ENCODE results near the gene MAGI2.

Gene MAGI2

DNA sequence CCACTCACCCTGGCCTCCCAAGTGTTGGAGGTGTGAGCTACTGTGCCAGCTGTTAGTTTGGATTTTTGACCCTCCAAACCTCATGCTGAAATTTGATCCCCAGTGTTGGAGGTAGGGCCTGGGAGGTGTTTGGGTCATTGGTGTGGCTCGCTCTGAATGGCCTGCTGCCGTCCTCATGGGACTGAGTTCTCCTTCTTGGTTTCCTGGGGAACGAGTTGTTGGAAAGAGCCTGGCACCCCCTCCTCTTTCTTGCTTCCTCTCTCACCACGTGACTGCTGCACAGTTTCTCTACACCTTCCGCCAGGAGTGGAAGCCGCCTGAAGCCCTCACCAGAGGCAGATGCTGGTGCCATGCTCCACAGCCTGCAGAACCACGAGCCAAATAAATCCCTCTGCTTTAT lies 1401.4 kb downstream of the MAGI2 start:
- no peak for FAIRE-seq

DNA sequence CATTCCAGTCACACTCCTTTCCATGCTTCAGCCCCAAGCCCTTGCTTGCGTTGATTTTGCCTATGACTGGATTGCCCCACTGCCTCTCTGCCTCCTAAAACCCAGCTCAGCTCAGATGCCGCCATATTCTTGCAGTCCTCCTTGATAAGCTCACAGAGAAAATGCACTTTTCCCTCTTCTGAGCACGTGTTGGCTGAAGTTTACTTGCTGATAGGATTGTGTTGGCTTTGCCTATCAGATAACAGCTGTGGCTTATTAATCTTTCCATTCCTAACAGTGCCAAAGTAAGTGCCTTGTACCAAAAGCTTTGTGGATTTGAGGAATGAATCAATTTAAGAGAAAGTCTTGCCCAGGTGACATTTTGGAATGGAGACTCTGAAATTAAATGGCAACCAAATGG lies 1405.7 kb downstream of the MAGI2 start:
- no peak for FAIRE-seq

DNA sequence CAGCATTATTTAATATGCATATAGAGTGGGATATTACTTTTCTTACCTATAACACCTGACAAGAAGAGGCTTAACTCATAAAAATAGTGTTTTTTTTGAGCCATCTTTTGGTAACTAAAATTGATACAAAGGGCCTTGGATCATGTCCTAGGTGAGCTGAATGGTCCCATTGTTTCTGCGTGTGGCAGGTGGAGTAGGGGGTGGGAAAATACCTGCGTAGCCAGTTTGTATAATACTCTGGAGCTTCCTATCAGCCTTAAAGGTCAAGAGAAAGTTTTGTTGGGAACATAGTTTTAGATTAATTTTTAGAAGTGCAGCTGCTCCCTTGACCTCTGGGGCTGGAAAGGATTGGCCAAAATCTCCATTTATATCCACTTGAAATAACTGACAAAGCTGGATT lies 1410.3 kb downstream of the MAGI2 start:
- no peak for FAIRE-seq

DNA sequence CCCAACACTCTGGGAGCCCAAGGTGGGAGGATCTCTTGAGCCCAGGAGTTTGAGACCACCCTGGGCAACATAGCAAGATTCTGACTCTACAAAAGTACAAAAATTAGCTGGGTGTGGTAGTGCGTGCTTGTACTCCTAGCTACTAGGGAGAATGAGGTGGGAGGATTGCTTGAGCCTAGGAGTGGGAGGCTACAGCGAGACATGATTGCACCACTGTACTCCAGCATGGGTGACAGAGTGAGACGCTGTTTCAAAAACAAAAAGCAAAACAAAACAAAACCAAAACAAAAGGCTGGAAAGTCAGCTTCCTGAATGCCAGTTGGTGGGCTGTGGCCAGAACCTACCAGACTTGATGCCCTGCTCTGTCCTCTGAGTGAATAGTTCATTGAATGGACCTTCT lies 1412.0 kb downstream of the MAGI2 start:
- FAIRE-seq, result no peak

DNA sequence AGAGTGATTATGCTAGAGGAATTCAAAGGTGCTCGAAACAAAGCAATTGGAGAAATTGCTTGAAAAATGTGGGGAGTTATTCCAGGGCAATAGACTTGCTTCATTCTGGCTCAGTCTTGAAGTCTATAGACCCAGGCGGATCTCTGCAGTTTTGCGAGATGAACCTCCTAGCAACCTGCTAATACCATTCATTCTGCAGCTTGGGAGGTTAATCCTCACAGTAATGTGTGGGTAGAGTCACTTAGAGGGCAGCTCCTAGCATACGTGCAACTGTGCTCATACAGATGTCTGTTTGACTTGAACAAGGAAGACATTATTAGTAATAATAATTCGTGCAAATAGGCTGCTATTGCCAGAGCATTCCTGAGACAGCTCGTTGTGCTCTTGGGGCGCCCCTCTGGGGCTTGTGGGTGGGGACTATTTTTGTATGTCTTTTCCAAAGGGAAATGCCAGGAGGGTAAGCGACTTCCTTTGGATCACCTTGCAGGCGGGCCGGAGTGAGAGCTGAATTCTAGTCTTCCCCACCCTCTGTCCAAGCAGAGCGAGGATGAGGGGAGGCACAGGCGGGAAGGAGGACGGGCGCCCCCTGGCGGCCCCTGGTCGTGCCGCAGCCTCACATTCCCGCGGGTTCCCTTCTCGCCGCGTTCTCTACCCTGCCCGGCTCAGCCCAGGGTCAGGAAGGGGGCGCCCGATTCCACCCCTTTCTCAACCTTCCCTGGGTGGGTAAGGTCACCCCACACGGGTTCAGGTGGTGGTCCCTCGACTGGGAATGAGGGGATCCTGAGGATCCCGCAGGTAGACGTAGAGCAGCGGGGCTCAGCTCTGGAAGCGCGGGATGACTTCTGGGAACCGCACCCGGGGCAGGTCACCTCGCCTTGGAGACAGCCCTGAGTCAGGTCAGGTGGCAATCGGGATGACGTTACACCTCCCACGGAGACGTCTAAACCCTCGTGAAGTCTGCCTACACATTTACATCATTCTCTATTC lies 1413.4 kb downstream of the MAGI2 start:
- FAIRE-seq, result no peak

DNA sequence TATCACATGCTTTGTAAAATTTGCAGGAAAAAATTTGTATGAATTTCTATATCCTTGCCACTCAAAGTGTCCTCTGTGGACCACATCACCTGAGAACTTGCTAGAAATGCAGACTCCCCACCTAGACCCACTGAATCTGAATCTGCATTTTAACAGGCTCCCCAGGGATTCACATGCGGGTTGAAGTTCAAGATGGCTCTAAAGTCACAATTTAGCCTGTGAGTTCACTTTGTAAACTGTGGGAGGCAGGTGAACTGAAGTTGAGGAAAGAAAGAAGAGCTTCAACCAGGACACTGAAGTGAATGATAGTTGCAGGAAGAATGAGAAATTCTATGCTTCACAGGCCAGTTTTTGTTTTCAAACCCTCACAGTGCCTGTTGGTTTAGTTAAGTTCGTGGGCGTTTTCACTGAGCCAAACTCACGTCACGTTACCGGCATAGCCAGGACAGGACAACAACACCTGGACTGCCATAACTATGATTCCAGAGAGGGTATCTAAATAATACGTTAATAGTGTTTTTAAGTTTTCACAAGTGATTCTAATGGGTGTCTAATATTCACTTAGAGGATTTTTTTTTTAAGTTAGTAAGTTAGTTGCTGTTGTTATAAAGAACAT lies 1414.9 kb downstream of the MAGI2 start:
- FAIRE-seq, result no peak

DNA sequence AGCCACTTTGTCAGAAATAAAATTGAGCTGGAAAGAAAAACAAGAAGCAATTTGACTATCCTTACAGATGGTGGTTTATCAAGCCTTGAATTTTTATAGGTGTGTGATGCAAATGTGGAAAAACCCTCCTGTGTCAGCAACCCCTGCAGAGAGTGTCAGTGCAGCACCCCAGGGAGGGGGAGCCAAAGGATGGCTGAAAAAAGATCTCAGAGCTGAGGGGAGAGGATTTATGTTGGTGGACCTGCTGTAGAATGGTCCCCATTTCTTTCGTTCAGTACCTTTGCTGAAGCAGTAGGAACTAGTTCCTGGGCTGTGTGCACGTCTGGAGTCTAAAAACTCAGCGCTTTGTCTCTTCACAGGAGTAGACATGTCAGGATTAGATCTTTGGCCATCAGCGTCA lies 1415.9 kb downstream of the MAGI2 start:
- FAIRE-seq, result no peak

DNA sequence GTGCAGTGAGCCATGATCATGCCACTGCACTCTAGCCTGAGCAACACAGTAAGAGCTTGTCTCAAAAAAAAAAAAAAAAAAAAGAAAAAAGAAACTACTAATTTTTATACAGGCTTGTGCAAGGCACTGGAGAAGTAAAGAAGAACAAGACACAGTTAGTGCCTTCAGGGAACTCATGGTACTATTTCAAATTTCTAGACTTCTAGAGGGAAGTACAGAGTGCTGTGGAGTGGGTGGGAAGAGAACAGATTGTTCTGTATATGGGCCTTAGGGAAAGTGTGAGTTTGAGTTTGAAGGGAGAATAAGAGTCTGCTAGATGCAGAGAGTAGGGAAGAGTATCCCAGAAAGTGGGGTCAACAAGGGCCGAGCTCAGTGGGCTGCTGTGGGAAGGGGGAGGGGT lies 1420.1 kb downstream of the MAGI2 start:
- FAIRE-seq, result no peak

DNA sequence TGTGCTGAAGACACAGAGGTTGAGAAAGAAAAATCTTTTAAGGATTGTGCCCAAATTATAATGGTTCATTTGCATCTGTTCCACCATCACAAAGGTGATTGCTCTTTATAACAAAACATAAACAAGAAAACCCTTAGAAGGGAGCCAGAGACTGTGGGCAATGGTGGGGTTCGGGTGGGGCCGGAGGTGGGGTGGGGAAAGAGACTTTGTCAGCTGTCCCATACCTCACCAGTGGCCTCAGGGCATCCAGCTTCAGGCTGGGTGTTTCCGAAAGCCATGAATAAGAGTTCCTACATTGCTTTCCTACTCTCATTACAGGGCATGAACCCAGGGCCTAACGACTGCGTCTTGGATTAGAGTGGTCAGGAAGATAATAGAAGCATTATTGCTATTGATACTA lies 1427.0 kb downstream of the MAGI2 start:
- FAIRE-seq, result no peak

DNA sequence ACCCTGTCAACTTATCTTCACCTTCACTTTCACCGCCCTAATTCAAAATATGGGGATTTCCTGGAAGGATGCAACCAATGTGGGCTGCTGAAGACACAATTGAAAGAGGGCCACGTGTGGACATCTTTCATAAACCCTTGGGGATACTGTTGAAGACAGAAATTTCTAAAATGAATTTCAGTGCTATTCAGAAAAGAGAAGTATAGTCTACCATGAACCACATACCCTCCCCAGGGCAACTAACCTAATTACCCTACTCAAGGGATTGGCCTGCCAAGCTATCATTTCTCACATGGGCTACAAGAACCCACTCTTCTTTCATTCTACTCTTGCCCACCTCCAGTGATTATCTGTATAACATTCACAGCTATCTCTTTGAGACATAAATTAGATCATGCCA lies 1428.9 kb downstream of the MAGI2 start:
- FAIRE-seq, result no peak

DNA sequence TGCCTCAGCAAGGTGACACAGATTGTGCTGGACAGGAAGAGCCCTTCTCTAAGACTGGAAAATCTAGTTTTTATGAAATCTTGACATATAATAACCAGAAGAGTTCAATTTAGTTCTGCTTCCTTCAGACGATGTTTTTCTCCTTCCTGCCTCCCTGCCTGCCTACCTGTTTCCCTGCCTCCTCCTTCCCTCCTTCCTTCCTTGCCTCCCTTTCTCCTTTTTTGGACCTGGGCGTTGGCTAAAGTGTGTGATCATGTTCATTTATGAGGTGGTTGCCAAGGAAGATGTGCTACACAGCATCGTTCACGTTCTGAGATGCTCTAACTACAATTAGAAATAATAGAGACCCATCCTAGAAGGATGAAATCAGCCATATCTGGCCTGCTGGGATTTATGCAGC lies 1430.3 kb downstream of the MAGI2 start:
- FAIRE-seq, result no peak

DNA sequence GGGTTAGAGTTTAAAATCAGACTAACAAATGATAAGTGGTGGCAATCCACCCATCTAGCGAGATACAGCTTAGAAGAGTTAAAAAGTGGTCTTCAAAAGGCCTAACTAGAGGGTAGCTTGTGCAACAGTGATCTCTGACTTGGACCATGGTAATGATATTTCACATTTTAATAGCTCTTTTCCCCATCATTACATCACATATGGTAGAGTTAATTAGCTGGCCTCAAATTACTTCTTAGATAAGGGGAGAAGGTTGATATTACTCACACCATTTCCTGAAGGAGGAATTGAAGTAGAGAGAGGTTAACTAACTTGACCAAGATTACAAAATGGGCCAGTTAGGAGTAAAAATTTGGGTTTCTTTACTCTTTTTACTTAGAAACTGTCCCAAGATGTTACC lies 1431.3 kb downstream of the MAGI2 start:
- FAIRE-seq, result no peak

DNA sequence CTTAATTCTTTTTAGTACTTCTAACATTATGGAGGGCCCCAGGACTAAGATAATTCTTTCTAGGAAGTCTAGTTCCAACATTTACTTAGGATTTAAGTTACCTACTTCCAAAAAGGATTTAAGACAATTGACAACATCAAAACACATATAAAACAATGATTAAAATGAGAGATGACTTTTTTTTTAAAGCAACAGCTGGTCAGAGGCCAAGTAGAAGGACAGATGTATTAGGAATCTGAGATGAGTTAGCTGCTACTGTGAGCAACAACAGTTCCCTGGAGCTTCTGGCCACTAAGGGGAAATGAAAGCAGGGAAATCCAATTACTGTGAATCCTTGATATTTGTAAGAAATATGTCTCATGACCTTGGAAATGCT lies 1432.6 kb downstream of the MAGI2 start:
- no peak for FAIRE-seq

DNA sequence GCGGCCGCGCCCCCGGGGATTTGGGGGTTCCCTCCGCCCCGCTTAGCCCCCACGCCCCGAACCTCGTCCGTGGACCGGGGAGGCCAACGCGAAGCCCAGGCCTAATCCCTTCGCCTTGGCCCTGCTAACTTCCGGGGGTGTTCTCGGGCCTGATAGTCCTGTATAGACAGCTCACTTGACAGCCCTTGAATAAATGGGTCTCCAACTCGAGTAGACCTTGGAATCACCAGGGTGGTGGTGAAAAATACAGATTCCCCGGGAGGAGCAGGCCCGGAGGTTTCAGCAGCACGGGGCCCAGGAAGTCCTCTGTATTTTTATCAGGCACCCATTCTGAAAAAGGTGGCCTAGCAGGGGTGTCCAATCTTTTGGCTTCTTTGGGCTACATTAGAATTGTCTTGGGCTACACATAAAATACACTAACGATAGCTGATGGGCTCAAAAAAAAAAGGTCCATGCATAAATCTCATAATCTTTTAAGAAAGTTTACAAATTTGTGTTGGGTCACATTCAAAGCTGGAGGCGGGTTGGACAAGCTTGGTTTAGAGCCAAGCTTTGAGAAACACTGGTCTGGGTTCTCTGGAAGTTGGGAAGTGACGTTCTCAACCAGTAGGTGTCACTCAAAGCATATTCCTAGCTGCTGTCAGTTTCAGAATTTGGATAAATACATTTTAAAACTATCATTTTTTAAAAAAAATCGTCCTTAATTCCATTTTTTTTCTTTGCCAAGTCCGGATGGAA lies 1433.2 kb downstream of the MAGI2 start:
- peak; percentile 53 for FAIRE-seq

DNA sequence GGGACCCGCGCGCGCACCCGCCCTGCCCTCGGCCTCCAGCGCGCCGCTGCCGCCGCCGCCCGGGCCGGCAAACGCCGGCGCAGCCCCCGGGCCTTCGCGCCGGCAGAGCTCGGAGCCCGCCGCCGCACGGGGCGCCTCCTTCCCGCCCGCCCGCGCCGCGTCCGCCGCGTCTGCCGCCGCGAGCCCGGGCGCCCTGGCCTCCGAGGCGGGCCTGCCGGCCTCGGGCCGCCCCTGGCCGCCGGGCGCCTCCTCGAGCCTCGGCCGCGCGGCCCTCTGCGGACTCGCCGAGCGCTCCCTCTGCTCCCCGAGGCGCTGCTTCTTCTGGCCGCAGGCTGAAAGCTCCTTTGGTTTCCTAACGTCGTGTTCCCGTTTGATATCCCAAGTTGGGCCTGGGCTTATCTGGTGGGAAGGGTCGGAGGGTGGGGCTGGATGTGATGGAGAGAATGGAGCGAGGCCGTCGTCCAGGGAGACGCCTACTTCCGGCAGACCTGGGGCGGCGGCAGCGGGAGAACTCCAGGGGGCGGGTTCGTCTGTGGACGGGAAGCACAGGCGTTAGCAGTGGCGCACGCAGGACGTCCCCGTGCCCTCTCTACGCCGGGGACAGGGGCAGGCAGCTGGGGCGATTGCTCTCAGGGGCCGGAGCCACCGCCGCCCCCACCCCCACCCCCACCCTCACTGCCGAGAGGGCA lies 1433.9 kb downstream of the MAGI2 start:
- no peak for FAIRE-seq

DNA sequence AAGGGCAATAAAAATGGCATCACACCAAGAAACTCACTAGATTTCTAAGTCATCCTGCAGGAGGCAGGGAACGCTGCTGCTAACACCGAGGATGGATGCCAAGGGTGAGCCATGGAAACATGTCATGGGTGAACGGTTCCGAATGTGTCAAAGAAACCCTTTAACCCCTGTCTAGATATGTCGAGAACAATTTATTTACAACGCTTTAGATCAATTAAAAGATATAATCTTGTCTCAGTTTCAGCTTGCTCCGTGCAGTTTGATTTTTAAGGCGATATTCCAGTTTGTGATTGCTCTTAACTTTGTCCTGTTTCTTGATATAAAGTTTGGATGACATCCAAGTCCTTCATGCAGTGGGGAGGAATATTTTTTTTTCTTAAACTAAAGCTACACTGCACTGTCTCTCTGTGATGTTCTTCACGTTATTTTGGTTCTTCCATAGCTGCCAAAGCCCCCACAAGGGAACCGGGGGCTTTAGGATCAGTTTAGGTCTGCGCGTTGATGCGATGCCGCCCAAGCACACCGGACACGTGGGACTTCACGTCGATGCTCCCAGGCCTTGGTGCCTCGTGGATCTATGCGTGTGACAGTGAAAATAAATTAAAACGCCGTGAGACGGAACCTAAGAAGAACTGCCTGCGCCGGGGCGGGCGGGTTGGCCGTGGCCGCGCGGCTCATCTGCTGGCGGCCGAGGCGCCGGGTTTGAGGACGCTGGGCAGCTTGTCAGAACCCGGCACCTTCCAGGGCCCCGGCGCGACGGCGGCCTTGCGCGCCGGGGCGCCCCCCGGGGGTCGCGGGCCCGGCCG lies 1434.6 kb downstream of the MAGI2 start:
- no peak for FAIRE-seq

DNA sequence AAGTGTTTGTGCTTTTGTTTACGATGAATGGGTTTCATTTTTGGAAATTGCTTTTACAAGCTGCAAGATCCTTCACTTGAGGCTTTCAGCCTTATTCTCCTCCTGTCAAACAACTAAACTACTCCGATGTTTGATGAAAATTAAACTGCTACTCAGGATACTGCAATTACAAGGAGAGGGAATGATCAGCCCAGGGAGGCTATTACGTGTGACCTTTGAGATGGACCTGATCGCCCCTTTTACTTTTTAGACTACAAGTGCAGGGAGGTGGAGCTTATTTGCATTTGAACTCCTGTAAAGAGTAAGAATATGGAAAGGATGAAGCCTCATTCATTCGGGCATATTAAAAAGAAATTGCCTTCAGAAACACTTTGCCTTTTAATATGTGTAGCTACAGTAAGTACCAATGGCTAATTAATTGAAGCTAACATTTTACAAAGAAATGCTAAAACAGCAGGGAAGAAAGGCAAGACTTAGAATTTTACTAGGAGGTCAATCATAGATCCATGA lies 1435.8 kb downstream of the MAGI2 start:
- FAIRE-seq, result no peak

DNA sequence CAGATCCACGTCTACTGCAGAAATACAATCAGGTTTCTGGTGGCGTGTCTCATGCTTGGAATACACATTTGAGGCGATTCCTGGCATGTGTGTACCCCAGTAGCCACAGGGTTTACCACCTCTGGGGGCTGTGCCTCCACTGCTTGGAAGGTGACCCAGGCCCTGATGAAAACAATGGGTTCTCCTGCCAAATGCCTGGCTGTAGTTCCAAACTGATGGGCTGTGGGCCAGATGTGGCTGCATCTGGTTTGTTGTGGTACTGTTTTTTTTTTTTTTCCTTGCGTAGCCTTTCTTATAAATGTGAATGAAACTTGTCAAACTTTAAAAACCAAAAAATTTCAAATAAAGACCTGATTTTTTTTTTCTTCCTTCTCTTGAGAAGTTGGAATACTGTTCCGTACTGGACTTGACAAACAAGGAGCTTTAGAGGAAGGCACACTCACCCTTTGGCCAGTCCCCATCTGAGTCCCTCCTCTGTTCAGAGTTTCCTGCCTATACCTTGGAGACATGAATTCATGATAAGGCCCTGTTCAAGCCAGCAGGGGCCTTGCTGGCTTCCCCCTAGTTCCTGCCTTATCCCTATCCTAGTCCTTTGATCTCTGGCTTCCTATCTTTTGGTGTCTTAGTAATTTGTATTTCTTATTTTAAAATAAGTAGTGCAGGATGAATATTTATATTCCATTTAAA lies 1437.8 kb downstream of the MAGI2 start:
- no peak for FAIRE-seq

DNA sequence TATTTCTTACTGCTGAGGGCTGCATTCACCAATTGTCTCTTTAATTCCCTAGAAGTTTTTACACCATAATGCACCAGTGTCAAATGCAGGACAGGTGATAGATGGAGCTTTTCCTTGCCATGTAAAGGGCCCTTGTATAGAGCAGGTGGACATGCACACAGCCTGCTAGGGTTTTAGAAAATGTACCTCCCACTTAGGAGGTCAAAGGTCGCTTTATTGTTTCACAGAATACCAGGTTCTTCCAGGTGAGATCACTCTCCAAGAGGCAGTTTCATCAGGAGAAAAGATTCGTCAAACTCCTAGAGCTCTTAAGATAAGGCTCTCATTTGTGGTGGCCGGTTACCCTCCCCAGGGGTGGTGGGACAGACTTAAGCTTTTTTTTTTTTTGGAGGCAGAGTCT lies 1439.1 kb downstream of the MAGI2 start:
- no peak for FAIRE-seq

DNA sequence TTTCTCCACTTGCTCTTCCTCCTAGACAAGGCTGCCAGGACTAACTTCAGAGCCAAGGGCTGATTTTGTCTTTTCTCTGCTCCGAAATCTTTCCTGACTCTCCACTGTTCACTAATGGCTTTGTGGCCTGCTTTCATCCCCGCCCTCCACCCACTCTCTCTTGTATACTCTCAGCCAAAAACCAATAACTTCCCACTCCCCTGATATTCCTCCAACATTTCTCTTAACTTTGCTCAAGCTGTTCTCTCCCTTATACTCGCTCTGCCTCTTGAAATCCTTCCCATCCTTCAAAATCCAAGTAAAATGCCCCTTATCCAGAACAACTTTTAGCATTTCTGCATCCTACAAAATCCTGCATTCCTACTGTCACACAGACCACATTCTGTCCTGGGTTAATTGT lies 1440.1 kb downstream of the MAGI2 start:
- FAIRE-seq, result no peak

DNA sequence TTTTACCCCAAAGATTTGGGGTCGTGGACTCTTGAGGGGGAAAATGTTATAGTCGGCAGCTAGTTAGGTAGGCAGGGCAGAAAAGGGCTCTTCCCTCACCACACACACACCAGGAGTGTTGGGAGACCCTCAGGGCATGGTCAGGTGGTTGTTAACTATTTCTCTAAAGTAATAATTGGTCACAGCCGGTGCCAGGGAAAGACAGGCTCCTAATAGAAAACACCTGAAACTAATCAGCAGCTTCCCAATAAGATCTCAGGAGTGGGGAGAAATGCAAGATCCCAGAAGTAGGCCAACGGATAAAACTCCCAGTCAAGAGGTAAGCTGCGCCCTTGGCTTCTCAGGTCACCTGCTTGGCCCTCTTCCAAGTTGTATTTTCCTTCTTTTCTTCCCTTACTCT lies 1441.8 kb downstream of the MAGI2 start:
- FAIRE-seq, result no peak

Data from colon (tissue), 2 donors.